ENCODE data around the gene STPG3. TPM values are rescaled to one million over a fixed set of nuclear protein-coding genes. Genes with fewer than 3 reads are reported as not detected.

STPG3 gene
- total and polyA plus RNA-seq, 2 of the 4 experiments (the other 2 are of a cell fraction) = not detected

DNA sequence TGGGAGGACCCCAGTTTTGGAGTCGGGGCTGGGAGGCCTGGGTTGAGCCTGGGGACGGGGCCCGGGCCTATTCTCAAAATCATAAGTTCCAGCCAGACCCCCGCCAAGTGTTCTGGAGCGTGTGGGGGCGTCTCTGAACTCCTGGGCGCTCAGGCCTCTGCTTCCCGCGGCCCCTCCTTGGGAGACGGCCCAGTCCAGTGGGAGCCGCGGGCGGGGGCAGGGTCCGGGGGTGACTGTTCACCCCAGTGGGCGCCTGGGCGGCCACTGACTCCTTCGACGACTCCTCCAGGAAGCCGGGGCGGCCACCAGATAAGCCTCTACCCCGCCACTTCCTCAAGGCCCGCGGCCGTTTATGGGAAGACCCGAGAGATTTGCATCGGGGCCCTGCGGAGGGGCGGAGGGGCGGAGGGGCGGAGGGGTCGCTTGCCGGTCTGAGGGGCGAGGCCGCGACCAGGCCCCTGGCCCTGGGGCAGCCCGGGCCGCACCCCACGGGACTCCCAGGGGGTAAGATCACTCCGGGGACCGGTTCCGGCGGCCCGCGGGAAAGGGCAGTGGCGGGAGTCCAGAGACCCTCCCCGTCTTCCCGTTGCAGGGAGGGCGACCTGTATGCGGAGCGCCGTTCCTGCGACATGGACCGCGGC is 27.1 kb downstream of the STPG3 start:
- no peaks in the 10 kb centered on the region for H3K9me1 ChIP-seq (ENCODE audit: insufficient read depth, low read length)
- peak overlapping the region; percentile 16; the same call in 1 of the 2 replicates for H2BK120ac ChIP-seq (ENCODE audit: low read depth, low read length)
- peaks cover 21% of the 10 kb centered on the region for H3K4me1 ChIP-seq (ENCODE audit: control insufficient read depth, insufficient read depth, low read length)
- H2AK9ac ChIP-seq (replicated peaks; ENCODE audit: low read depth, low read length, poor library complexity) = peak overlapping the region; percentile 99
- CTCF ChIA-PET = no interaction called here
- H3K4ac ChIP-seq (ENCODE audit: low read depth, low read length) = peak overlapping the region; percentile 88
- no peak overlapping the region for H2BK20ac ChIP-seq (ENCODE audit: low read depth, low read length)
- H3K79me1 ChIP-seq (ENCODE audit: low read depth in 1 of 2, low read length in 2 of 2) = peaks cover 2 to 64% of the 10 kb centered on the region in 2 experiments
- DNase-seq = no peak
- H3K18ac ChIP-seq (ENCODE audit: low read depth, low read length) = peak overlapping the region; percentile 8; the same call in 1 of the 2 replicates
- H3K23ac ChIP-seq (ENCODE audit: low read depth, low read length) = peak overlapping the region; percentile 59; the same call in 1 of the 2 replicates
- peak overlapping the region; percentile 80 for H3K4me3 ChIP-seq (ENCODE audit: insufficient read depth, low read depth, low read length)
- H2AK5ac ChIP-seq (ENCODE audit: low read depth, low read length) = peak overlapping the region; percentile 77; the same call in 1 of the 2 replicates
- H2BK15ac ChIP-seq (ENCODE audit: low read depth, low read length) = no peak overlapping the region
- peak; percentile 21 for ATAC-seq (ENCODE audit: low read depth)
- peaks cover 30% of the 10 kb centered on the region for H3K36me3 ChIP-seq (ENCODE audit: control insufficient read depth, insufficient read depth, low read length)
- H3K4me2 ChIP-seq (ENCODE audit: low read depth, low read length) = peak overlapping the region; percentile 77
- 13% methylated on average over 28 of the region's 54 CpGs; no CpG with 5 or more reads in 1 of the 2 experiments for WGBS, 2 experiments (ENCODE audit: extremely low coverage in 2 of 2, insufficient read length in 1 of 2)
- peak overlapping the region; percentile 85 for H2AFZ ChIP-seq (replicated peaks; ENCODE audit: low read length, poor library complexity)
- intact Hi-C loops (cut with micrococcal nuclease) (no loop called here), dilution Hi-C loops (cut with HindIII; ENCODE audit: low sequenced_read_pairs, unreplicated experiment) (no loop called here), in situ Hi-C loops (cut with MboI; ENCODE audit: low sequenced_read_pairs) (no loop called here)
- peaks cover 40% of the 10 kb centered on the region for H4K20me1 ChIP-seq (ENCODE audit: insufficient read depth, low read length)
- peak overlapping the region; percentile 79 for H3K9ac ChIP-seq (ENCODE audit: low read depth, low read length)
- H4K8ac ChIP-seq (ENCODE audit: low read depth in 2 of 2, low read length in 2 of 2) = peak overlapping the region; percentile 81 to 86
- peak overlapping the region; percentile 51 for H2BK5ac ChIP-seq (ENCODE audit: low read depth, low read length, poor library complexity, severe bottlenecking)
- H4K5ac ChIP-seq (ENCODE audit: low read depth, low read length) = peak overlapping the region; percentile 36
- H3K27me3 ChIP-seq (ENCODE audit: control insufficient read depth, insufficient read depth, low read length) = no peaks in the 10 kb centered on the region
- peak overlapping the region; percentile 81 for H3K27ac ChIP-seq (ENCODE audit: insufficient read depth, low read length)
- peak overlapping the region; percentile 57 for H4K91ac ChIP-seq (ENCODE audit: insufficient read depth, low read depth, low read length)
- no peaks in the 10 kb centered on the region for H3K9me3 ChIP-seq (ENCODE audit: control insufficient read depth, insufficient read depth, low read length)
- no TSS peak for BruUV-seq (replicated peaks)
- POLR2A ChIA-PET (ENCODE audit: unreplicated experiment) = no interaction called here
- H3K14ac ChIP-seq (replicated peaks; ENCODE audit: low read depth, low read length) = peak overlapping the region; percentile 58; the same call in 1 of the 2 replicates
- H3K56ac ChIP-seq (ENCODE audit: extremely low read depth, insufficient read depth, low read length) = peak overlapping the region; percentile 27
- no peak for TF ChIP-seq FOS (IDR thresholded peaks at IDR 0.05; ENCODE audit: low read depth, low read length)
- TF ChIP-seq RAD21 (IDR thresholded peaks at IDR 0.05; ENCODE audit: low read length) = no peak
- no peak for TF ChIP-seq MAFK (IDR thresholded peaks at IDR 0.05; ENCODE audit: low read depth, low read length)
- TF ChIP-seq CHD1 (IDR thresholded peaks at IDR 0.05; ENCODE audit: low read depth, low read length) = no peak
- TF ChIP-seq MAZ (IDR thresholded peaks at IDR 0.05; ENCODE audit: borderline replicate concordance, low read depth, low read length) = no peak
- TF ChIP-seq, protein P1, sequence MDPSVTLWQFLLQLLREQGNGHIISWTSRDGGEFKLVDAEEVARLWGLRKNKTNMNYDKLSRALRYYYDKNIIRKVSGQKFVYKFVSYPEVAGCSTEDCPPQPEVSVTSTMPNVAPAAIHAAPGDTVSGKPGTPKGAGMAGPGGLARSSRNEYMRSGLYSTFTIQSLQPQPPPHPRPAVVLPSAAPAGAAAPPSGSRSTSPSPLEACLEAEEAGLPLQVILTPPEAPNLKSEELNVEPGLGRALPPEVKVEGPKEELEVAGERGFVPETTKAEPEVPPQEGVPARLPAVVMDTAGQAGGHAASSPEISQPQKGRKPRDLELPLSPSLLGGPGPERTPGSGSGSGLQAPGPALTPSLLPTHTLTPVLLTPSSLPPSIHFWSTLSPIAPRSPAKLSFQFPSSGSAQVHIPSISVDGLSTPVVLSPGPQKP (IDR thresholded peaks at IDR 0.05; ENCODE audit: borderline replicate concordance, low read depth, low read length) = no peak
- TF ChIP-seq MXI1 (IDR thresholded peaks at IDR 0.05; ENCODE audit: borderline replicate concordance, low read depth, low read length) = no peak
- TF ChIP-seq POLR2A (IDR thresholded peaks at IDR 0.05; ENCODE audit: low read depth, low read length) = no peak
- TF ChIP-seq, protein P2, sequence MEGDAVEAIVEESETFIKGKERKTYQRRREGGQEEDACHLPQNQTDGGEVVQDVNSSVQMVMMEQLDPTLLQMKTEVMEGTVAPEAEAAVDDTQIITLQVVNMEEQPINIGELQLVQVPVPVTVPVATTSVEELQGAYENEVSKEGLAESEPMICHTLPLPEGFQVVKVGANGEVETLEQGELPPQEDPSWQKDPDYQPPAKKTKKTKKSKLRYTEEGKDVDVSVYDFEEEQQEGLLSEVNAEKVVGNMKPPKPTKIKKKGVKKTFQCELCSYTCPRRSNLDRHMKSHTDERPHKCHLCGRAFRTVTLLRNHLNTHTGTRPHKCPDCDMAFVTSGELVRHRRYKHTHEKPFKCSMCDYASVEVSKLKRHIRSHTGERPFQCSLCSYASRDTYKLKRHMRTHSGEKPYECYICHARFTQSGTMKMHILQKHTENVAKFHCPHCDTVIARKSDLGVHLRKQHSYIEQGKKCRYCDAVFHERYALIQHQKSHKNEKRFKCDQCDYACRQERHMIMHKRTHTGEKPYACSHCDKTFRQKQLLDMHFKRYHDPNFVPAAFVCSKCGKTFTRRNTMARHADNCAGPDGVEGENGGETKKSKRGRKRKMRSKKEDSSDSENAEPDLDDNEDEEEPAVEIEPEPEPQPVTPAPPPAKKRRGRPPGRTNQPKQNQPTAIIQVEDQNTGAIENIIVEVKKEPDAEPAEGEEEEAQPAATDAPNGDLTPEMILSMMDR (conservative IDR thresholded peaks at IDR 0.05; ENCODE audit: low read depth, low read length) = no peak
- TF ChIP-seq RFX5 (IDR thresholded peaks at IDR 0.05; ENCODE audit: low read depth, low read length) = no peak
- TF ChIP-seq NFE2L2 (IDR thresholded peaks at IDR 0.05; ENCODE audit: low read depth, low read length) = no peak
- no peak for TF ChIP-seq BHLHE40 (IDR thresholded peaks at IDR 0.05; ENCODE audit: low read depth, low read length)
- no peak for TF ChIP-seq SMC3 (IDR thresholded peaks at IDR 0.05; ENCODE audit: low read depth, low read length)
- TF ChIP-seq, protein P3, sequence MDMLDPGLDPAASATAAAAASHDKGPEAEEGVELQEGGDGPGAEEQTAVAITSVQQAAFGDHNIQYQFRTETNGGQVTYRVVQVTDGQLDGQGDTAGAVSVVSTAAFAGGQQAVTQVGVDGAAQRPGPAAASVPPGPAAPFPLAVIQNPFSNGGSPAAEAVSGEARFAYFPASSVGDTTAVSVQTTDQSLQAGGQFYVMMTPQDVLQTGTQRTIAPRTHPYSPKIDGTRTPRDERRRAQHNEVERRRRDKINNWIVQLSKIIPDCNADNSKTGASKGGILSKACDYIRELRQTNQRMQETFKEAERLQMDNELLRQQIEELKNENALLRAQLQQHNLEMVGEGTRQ (IDR thresholded peaks at IDR 0.05; ENCODE audit: low read depth, low read length) = no peak
- no peak for TF ChIP-seq CEBPB (IDR thresholded peaks at IDR 0.05; ENCODE audit: low read depth, low read length)

Data from IMR-90 (cell line).